ENCODE data around the gene NPSR1. TPM values are rescaled to one million over a fixed set of nuclear protein-coding genes. Genes with fewer than 3 reads are reported as not detected.

Gene NPSR1
- total RNA-seq, 1 donor from 2014 or later, result not detected

- no peak for DNase-seq (ENCODE audit: extremely low spot score, unreplicated experiment)
- no peak overlapping the region for H3K27ac Mint-ChIP-seq
- H3K9me3 Mint-ChIP-seq, result no peaks in the 10 kb centered on the region
- no peak for TF ChIP-seq CTCF (conservative IDR thresholded peaks at IDR 0.05)
- H3K36me3 Mint-ChIP-seq, result no peaks in the 10 kb centered on the region
- H3K27me3 Mint-ChIP-seq, result no peaks in the 10 kb centered on the region
- peaks cover 5% of the 10 kb centered on the region for H3K4me1 Mint-ChIP-seq (ENCODE audit: unreplicated experiment)
- no peak overlapping the region for H3K4me3 Mint-ChIP-seq
Observed at GRCh38 chr7:34747176-34747781, 89.3 kb downstream of the NPSR1 start.

- no peak for TF ChIP-seq CTCF (conservative IDR thresholded peaks at IDR 0.05)
- Mint-ChIP-seq H3K27ac (peak overlapping the region; percentile 80), H3K4me1 (ENCODE audit: unreplicated experiment) (peaks cover 11% of the 10 kb centered on the region), H3K4me3 (peak overlapping the region; percentile 29), H3K9me3 (no peaks in the 10 kb centered on the region), H3K27me3 (no peaks in the 10 kb centered on the region), H3K36me3 (no peaks in the 10 kb centered on the region)
- no peak for DNase-seq (ENCODE audit: extremely low spot score, unreplicated experiment)
Observed at GRCh38 chr7:34747867-34748727, 90.1 kb downstream of the NPSR1 start.

- Mint-ChIP-seq H3K9me3 (no peaks in the 10 kb centered on the region), H3K27me3 (no peaks in the 10 kb centered on the region), H3K36me3 (no peaks in the 10 kb centered on the region), H3K4me3 (peak overlapping the region; percentile 29), H3K4me1 (ENCODE audit: unreplicated experiment) (peaks cover 11% of the 10 kb centered on the region), H3K27ac (peak overlapping the region; percentile 80)
- TF ChIP-seq CTCF (conservative IDR thresholded peaks at IDR 0.05), result no peak
- no peak for DNase-seq (ENCODE audit: extremely low spot score, unreplicated experiment)
Observed at GRCh38 chr7:34748728-34749089, 90.7 kb downstream of the NPSR1 start.

GRCh38 chr7:34749446-34749845 is 91.4 kb downstream of the NPSR1 start:
- no peak for DNase-seq (ENCODE audit: extremely low spot score, unreplicated experiment)
- H3K27me3 Mint-ChIP-seq, result no peaks in the 10 kb centered on the region
- no peak overlapping the region for H3K27ac Mint-ChIP-seq
- no peaks in the 10 kb centered on the region for H3K36me3 Mint-ChIP-seq
- H3K9me3 Mint-ChIP-seq, result no peaks in the 10 kb centered on the region
- no peak for TF ChIP-seq CTCF (conservative IDR thresholded peaks at IDR 0.05)
- H3K4me3 Mint-ChIP-seq, result no peak overlapping the region
- peaks cover 11% of the 10 kb centered on the region for H3K4me1 Mint-ChIP-seq (ENCODE audit: unreplicated experiment)

- no peak for TF ChIP-seq CTCF (conservative IDR thresholded peaks at IDR 0.05)
- H3K4me1 Mint-ChIP-seq (ENCODE audit: unreplicated experiment), result peaks cover 11% of the 10 kb centered on the region
- H3K27ac Mint-ChIP-seq, result no peak overlapping the region
- H3K36me3 Mint-ChIP-seq, result no peaks in the 10 kb centered on the region
- no peaks in the 10 kb centered on the region for H3K9me3 Mint-ChIP-seq
- no peak for DNase-seq (ENCODE audit: extremely low spot score, unreplicated experiment)
- H3K27me3 Mint-ChIP-seq, result no peaks in the 10 kb centered on the region
- no peak overlapping the region for H3K4me3 Mint-ChIP-seq
Observed at GRCh38 chr7:34750209-34750608, 92.2 kb downstream of the NPSR1 start.
